SU-DHL-6 (cell line): Measurements from ENCODE around the gene FXYD5.

Experiments
- H2AFZ ChIP-seq: fragments of 200-600 bp; sonication (generic); 2 replicates; pipeline ENCODE4 v1.6.1; 2014; ENCODE audit warnings: low read depth, mild to moderate bottlenecking, moderate library complexity, mixed read lengths, antibody characterized with exemption, low read length; ENCODE audit not compliant: severe bottlenecking
- H3F3A ChIP-seq: fragments of 200-600 bp; shearing (Covaris generic); 2 replicates; pipeline ENCODE4 v1.6.0; 2016; ENCODE audit warnings: antibody characterized with exemption, mild to moderate bottlenecking; ENCODE audit not compliant: insufficient read depth
- H3K27ac ChIP-seq: fragments of 200-600 bp; sonication (generic); 2 replicates; pipeline ENCODE4 v1.5.1; 2016; ENCODE audit warnings: low read depth, mild to moderate bottlenecking, low read length, moderate library complexity, mixed read lengths
- H3K27me3 ChIP-seq: fragments of 200-600 bp; sonication (generic), shearing (Covaris generic); 2 replicates; pipeline ENCODE4 v1.6.0; 2014; ENCODE audit warnings: mild to moderate bottlenecking, low read length
- H3K36me3 ChIP-seq: fragments of 200-600 bp; sonication (generic); 2 replicates; pipeline ENCODE4 v1.6.1; 2014; ENCODE audit warnings: mild to moderate bottlenecking, low read length, mixed read lengths
- H3K4me2 ChIP-seq: fragments of 300-600, 200-600 bp; shearing (Covaris generic), sonication (generic); 2 replicates; pipeline ENCODE4 v1.6.0; 2014; ENCODE audit warnings: low read length, low read depth, mild to moderate bottlenecking; ENCODE audit not compliant: poor library complexity, severe bottlenecking
- H3K4me3 ChIP-seq: fragments of 200-600 bp; sonication (generic); 2 replicates; pipeline ENCODE4 v1.5.1; 2014; ENCODE audit warnings: antibody characterized with exemption, low read length, mild to moderate bottlenecking, mixed read lengths; ENCODE audit not compliant: insufficient read depth, poor library complexity, severe bottlenecking
- H3K79me2 ChIP-seq: fragments of 200-600 bp; sonication (generic); 2 replicates; pipeline ENCODE4 v1.6.1; 2014; ENCODE audit warnings: mild to moderate bottlenecking, low read length, moderate library complexity; ENCODE audit not compliant: insufficient read depth
- H3K9ac ChIP-seq: fragments of 200-600 bp; sonication (generic); 2 replicates; pipeline ENCODE4 v1.7.0; 2014; ENCODE audit warnings: mild to moderate bottlenecking, low read length
- H3K9me2 ChIP-seq: fragments of 200-600 bp; sonication (generic); replicated peaks from 2 replicates; pipeline ENCODE4 v1.6.1; 2014; ENCODE audit warnings: low read length; ENCODE audit not compliant: insufficient read depth
- H3K9me3 ChIP-seq: fragments of 200-600 bp; sonication (generic); 2 replicates; pipeline ENCODE4 v1.6.1; 2014; ENCODE audit warnings: low read length, mixed read lengths; ENCODE audit not compliant: insufficient read depth
- H4K20me1 ChIP-seq: fragments of 200-600 bp; sonication (generic); 2 replicates; pipeline ENCODE4 v1.6.1; 2014; ENCODE audit warnings: low read depth, mild to moderate bottlenecking, antibody characterized with exemption, low read length, moderate library complexity, mixed read lengths
- CTCF ChIP-seq: fragments of 200-600 bp; sonication (generic); IDR thresholded peaks from one replicate; pipeline ENCODE4 v1.5.1; 2017; ENCODE audit warnings: antibody characterized with exemption, mild to moderate bottlenecking, low read length, moderate library complexity; ENCODE audit not compliant: insufficient read depth, poor library complexity, severe bottlenecking
- EZH2phosphoT487 ChIP-seq: fragments of 200-600 bp; sonication (generic), shearing (Covaris generic); conservative IDR thresholded peaks from 2 replicates; pipeline ENCODE4 v1.6.1; 2018; ENCODE audit warnings: mild to moderate bottlenecking, antibody characterized with exemption, low read length, moderate library complexity, mixed read lengths

The FXYD5 gene

GRCh38 chr19:35199481-35199880 lies 44.9 kb downstream of the FXYD5 start:
- Histone ChIP-seq H3K27ac (no peak overlapping the region), H3F3A (no peaks in the 10 kb centered on the region), H3K4me2 (no peak overlapping the region), H3K4me3 (no peak overlapping the region), H3K27me3 (no peaks in the 10 kb centered on the region), H3K9me2 (no peaks in the 10 kb centered on the region), H3K9ac (no peak overlapping the region), H2AFZ (no peak overlapping the region), H3K79me2 (no peaks in the 10 kb centered on the region), H3K9me3 (no peaks in the 10 kb centered on the region), H3K36me3 (no peaks in the 10 kb centered on the region), H4K20me1 (no peaks in the 10 kb centered on the region)
- no peak for TF ChIP-seq CTCF
- no peak for TF ChIP-seq EZH2phosphoT487

GRCh38 chr19:35202722-35203688 lies 48.5 kb downstream of the FXYD5 start:
- no peak overlapping the region for H3K4me2 ChIP-seq

DNA sequence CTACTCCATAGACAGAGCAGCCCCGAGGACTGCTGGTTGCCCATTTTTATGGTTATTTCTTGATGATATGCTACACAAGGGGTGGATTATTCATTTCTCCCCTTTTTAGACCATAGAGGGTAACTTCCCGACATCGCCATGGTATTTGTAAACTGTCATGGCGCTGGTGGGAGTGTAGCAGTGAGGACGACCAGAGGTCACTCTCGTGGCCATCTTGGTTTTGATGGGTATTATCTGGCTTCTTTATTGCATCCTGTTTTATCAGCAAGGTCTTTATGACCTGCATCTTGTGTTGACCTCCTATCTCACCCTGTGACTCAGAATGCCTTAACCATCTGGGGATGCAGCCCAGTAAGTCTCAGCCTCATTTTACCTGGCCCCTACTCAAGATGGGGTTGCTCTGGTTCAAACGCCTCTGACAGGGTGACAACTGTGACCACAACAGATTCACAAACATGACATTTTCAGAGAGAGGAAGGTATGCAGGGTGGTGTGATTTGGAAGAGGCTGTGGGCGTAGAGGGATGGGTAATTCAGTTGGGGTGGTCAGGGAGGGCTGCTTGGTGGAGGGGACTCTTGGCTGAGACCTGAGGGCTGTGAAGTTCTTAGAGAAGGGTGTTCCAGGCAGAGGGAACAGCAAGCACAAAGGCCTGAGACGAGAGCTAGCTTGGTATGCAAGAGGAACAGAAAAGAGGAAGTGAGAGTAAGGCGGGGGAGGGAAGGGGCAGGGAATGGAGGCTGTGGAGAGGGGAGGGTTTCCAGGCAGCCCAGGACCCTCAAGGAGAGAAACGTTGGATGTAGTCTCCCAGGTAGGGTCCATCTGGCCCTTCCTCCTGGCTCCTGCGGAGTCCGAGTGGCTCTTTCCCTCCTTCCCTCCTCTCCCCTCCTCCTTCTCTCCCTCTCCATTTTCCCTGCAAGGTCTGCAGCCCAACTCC lies 50.5 kb downstream of the FXYD5 start:
- Histone ChIP-seq H3K9me2 (no peaks in the 10 kb centered on the region), H3K27ac (peak overlapping the region; percentile 91), H3K9ac (peak overlapping the region; percentile 47), H3K4me2 (peak overlapping the region; percentile 76), H3F3A (peaks cover 31% of the 10 kb centered on the region), H4K20me1 (no peaks in the 10 kb centered on the region), H3K27me3 (no peaks in the 10 kb centered on the region), H3K9me3 (no peaks in the 10 kb centered on the region), H3K79me2 (no peaks in the 10 kb centered on the region), H2AFZ (no peak overlapping the region), H3K36me3 (no peaks in the 10 kb centered on the region), H3K4me3 (no peak overlapping the region)
- no peak for TF ChIP-seq CTCF
- no peak for TF ChIP-seq EZH2phosphoT487

More at GRCh38 chr19:35202722-35203688, 48.5 kb downstream of the FXYD5 start:
- Histone ChIP-seq H3F3A (peaks cover 23% of the 10 kb centered on the region), H3K9me2 (no peaks in the 10 kb centered on the region), H3K79me2 (no peaks in the 10 kb centered on the region), H2AFZ (no peak overlapping the region), H3K27ac (no peak overlapping the region), H3K9me3 (no peaks in the 10 kb centered on the region), H3K4me3 (no peak overlapping the region), H3K36me3 (no peaks in the 10 kb centered on the region), H3K9ac (no peak overlapping the region), H4K20me1 (no peaks in the 10 kb centered on the region), H3K27me3 (no peaks in the 10 kb centered on the region)
- no peak for TF ChIP-seq EZH2phosphoT487
- TF ChIP-seq CTCF, result no peak
